NCI-H1417 (cell line): Measurements from ENCODE around the gene TMOD1.
A peak's percentile ranks its signal among the peaks of the same experiment; 100 is the strongest.
"Not testable (repeated sequence)": the region's sequence is repeated elsewhere in the genome, so short reads cannot be mapped to it uniquely, and the experiment has no call there.

ENCODE experiments used
- DNase-seq, 3 experiments: peaks; one replicate each; lab custom pipeline; 2025; lab: John Stamatoyannopoulos, UW

TMOD1 gene

GRCh38 chr9:97565262-97565661 lies 63.8 kb downstream of the TMOD1 start:
- no peak for DNase-seq

DNA sequence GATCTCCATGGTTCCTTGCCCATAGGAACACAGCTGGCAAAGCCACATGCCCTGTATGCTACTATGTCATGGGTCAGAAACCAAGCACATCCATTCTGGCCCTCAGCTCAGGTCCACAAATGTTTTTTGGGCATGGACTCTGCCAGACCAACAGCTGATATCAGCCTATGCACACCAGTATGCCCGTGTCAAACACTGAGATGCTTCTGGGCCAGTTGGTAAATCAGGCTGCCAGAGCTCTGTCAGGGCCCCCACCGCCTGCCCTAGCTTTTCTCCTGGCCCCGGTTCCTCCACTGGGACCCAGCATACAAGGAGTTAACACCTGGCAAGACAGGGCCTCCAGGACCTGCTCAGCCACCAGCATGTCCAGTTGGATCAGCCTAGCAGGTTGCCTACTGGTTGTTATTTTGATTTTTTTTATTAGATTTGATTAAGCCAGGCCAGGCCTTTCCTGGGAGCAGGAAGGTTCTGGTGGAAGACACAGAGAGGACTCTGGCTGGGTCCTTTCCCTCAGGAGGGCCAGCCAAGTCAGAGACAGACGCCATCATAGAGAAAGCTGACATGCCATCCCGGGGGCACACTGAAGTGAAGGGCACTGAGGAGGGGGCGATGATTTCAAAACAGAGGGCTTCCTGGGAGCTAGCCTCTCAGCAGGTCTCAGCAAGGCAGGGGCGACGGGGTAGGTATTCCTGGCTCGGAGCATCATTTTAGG lies 65.9 kb downstream of the TMOD1 start:
- DNase-seq, result no peak

DNA sequence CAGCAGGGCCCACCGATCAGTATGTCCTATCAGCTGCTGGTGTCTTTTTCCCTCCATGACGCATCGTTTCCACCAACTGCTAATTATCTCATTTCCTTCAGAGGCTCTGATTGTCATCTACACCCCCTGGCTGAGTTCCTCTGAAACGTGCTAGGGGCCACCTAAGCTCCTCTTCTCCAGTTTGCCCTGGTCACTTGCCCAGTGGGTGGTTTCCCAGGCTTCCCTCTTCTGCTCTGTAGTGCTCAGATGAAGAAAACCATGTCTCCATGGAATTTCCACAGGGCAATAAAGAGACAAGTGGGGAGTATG lies 66.4 kb downstream of the TMOD1 start:
- DNase-seq, result no peak

GRCh38 chr9:97568461-97569275 lies 67.2 kb downstream of the TMOD1 start:
- no peak for DNase-seq

- no peak for DNase-seq
These were observed 69.4 kb downstream of the TMOD1 start for GRCh38 chr9:97570899-97571298.

- DNase-seq, result no peak
These were observed 70.2 kb downstream of the TMOD1 start for GRCh38 chr9:97571664-97572063.

DNA sequence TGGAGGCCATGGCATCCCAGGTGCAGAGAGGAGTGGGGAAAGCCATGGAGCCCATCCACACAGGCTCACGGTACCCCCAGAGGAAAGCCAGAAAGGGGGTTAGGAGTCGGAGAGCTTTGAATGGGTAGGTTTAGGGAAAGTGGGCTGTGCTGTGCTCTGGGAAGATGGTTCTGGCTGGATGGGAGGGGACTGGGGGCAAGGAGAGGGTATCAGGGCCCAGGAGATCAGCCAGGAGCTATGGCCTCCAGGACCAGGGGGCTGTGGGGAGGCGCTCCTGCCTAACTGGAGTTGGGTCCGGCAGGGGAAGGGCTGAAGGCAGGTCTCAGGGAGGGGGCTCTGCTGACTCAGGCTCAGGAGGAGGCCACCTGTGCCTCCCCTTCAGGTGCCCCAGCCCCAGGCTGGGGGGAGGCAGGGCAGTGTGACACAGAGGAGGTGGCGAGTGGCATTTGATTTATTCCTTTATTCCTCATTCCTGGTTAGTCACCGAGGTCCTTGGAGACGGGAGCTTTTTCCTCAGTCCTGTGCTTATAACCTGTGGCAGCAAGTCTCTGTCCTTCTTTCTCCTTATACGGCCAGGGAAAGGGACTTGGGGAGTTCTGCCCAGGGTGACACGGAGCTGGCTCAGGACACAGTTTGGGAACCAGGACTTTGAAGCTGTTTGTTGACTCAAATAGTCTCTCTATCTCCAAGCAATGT lies 70.9 kb downstream of the TMOD1 start:
- no peak for DNase-seq

GRCh38 chr9:97572892-97573365 lies 71.5 kb downstream of the TMOD1 start:
- DNase-seq, result no peak

DNA sequence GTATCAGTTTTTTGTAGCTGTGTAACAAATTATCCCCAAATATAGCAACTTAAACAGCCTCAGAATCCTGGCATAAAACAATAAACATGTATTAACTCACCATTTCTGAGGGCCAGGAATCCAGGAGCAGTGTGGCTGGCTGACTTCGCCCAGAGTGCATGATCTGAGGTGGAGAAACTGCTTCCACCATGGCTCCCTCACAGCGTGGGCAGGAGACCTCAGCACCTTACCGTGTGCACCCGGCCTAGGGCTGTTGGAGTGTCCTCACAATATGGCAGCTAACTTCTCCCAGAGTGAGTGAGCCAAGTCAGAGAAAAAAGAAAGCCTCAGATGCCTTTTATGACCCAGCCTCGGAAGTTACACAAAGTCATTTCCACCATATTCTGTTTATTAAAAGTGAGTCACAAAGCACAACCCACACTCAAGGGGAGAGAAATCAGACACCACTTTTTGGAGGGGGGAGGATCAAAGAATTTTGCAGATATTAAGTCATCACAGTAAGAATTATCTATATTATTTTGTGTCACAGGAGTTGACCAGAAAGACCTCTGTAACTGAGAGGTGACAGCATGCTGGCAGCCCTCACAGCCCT lies 72.1 kb downstream of the TMOD1 start:
- no peak for DNase-seq

- DNase-seq, result not testable (repeated sequence)
These were observed 72.7 kb downstream of the TMOD1 start for GRCh38 chr9:97574101-97574571.

DNA sequence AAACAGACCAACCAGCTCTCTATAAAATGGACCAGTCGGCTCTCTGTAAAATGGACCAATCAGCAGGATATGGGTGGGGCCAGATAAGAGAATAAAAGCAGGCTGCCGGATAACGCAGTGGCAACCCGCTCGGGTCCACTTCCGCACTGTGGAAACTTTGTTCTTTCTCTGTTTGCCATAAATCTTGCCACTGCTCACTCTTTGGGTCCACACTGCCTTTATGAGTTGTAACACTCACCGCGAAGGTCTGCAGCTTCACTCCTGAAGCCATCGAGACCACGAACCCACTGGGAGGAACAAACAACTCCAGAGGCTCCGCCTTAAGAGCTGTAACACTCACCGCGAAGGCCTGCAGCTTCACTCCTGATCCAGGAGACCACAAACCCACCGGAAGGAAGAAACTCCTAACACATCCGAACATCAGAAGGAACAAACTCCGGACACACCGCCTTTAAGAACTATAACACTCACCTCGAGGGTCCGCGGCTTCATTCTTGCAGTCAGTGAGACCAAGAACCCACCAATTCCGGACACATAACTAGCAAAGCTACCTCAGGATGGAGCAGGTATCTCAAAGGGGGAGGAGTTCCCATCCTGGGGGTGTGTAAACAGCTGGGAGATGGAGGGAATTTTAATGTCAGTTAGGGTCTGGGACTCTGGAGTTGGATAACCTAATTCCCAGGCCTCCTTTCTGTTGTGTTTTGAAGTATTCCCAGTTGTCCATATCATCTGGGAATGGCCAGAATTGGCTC lies 73.6 kb downstream of the TMOD1 start:
- DNase-seq, result not testable (repeated sequence)

GRCh38 chr9:97575673-97576200 lies 74.3 kb downstream of the TMOD1 start:
- no peak for DNase-seq

DNA sequence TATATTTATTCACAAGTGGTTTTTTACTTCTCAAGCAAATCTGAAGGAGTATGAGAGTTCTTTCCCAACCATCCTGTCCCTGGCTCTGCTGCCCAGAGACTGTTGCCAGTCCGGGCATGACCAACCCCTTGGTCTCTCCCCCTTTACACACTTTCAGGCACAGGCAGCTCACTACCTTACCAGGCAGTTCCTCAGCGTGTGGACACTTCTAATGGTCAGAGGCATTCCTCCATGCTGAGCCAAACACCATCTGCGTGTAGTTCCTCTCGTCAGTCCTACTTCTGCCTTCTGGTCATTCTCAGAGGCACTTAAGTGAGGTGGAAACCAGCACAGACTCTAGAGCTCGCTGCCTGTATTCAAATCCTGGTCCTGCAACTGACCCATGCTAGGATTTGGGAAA lies 75.6 kb downstream of the TMOD1 start:
- no peak for DNase-seq

GRCh38 chr9:97578846-97579245 lies 77.4 kb downstream of the TMOD1 start:
- no peak for DNase-seq

DNA sequence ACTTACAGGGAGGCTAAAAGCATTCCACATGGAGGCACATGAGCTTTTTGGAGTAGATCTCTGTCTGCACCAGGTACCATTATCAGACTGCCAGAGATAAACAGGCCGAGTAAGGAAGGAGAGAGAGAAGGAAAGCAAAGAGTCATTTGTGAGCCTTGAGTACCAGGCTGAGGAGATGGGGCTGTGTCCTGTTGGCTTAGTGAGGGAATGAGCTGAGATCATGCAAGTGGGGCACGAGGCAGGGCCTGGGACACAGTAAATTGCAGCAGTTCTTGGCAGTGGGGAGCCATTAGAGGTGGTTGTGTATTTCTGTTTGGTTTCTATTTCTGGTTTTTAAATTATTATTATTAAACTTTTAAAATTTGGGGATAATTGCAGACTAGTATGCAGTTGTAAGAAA lies 78.4 kb downstream of the TMOD1 start:
- DNase-seq, result no peak

GRCh38 chr9:97581590-97581989 lies 80.1 kb downstream of the TMOD1 start:
- DNase-seq, result not testable (repeated sequence)

DNA sequence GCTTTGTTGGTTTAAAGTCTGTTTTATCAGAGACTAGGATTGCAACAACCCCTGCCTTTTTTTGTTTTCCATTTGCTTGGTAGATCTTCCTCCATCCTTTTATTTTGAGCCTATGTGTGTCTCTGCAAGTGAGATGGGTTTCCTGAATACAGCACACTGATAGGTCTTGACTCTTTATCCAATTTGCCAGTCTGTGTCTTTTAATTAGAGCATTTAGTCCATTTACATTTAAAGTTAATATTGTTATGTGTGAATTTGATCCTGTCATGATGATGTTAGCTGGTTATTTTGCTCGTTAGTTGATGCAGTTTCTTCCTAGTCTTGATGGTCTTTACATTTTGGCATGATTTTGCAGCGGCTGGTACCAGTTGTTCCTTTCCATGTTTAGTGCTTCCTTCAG lies 83.3 kb downstream of the TMOD1 start:
- not testable (repeated sequence) for DNase-seq

DNA sequence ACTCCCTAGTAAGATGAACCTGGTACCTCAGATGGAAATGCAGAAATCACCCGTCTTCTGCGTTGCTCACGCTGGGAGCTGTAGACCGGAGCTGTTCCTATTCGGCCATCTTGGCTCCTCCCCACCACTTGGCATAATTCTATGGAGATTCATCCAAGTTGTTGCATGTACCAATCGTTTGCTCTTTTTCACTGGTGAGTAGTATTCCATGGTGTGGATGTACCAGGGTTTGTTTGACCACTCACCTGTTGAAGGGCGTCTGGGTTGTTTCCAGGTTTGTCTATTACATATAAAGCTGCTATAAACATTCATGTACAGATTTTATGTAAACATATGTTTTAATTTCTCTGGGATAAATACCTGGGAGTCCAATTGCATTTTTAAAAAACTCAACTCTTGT lies 85.4 kb downstream of the TMOD1 start:
- not testable (repeated sequence) for DNase-seq

- no peak for DNase-seq
These were observed 90.1 kb downstream of the TMOD1 start for GRCh38 chr9:97591535-97591934.

GRCh38 chr9:97592126-97592525 lies 90.7 kb downstream of the TMOD1 start:
- no peak for DNase-seq

- DNase-seq, result peak in 1 of 3 experiments; percentile 48
These were observed 92.5 kb downstream of the TMOD1 start for GRCh38 chr9:97593960-97594359.
